ENCODE measurements around the gene CPSF3.
"Not testable (repeated sequence)": the region's sequence is repeated elsewhere in the genome, so short reads cannot be mapped to it uniquely, and the experiment has no call there.

Gene CPSF3

GRCh38 chr2:9397201-9397600 is 26.3 kb upstream of the CPSF3 start:
- DNase-seq: no peak

GRCh38 chr2:9398251-9398650 is 25.2 kb upstream of the CPSF3 start:
- DNase-seq: not testable (repeated sequence)

- DNase-seq: no peak
Observed at GRCh38 chr2:9398881-9399780, 24.3 kb upstream of the CPSF3 start.

GRCh38 chr2:9400268-9401058 is 23.0 kb upstream of the CPSF3 start:
- DNase-seq: no peak

GRCh38 chr2:9401059-9401547 is 22.4 kb upstream of the CPSF3 start:
- no peak for DNase-seq

GRCh38 chr2:9401646-9402371 is 21.6 kb upstream of the CPSF3 start:
- DNase-seq: no peak

GRCh38 chr2:9403924-9404323 is 19.5 kb upstream of the CPSF3 start:
- DNase-seq: no peak

- no peak for DNase-seq
Observed at GRCh38 chr2:9404451-9404850, 19.0 kb upstream of the CPSF3 start.

GRCh38 chr2:9405636-9406035 is 17.8 kb upstream of the CPSF3 start:
- no peak for DNase-seq

GRCh38 chr2:9406529-9407362 is 16.7 kb upstream of the CPSF3 start:
- DNase-seq: no peak

GRCh38 chr2:9407363-9407811 is 16.1 kb upstream of the CPSF3 start:
- DNase-seq: no peak

- no peak for DNase-seq
Observed at GRCh38 chr2:9408641-9409151, 14.8 kb upstream of the CPSF3 start.

GRCh38 chr2:9410108-9410507 is 13.3 kb upstream of the CPSF3 start:
- DNase-seq: no peak

- no peak for DNase-seq
Observed at GRCh38 chr2:9412781-9413180, 10.7 kb upstream of the CPSF3 start.

GRCh38 chr2:9415516-9416169 is 7.8 kb upstream of the CPSF3 start:
- DNase-seq: no peak

GRCh38 chr2:9416267-9416961 is 7.0 kb upstream of the CPSF3 start:
- DNase-seq: no peak

- no peak for DNase-seq
Observed at GRCh38 chr2:9416962-9417316, 6.5 kb upstream of the CPSF3 start.

- no peak for DNase-seq
Observed at GRCh38 chr2:9417725-9418124, 5.7 kb upstream of the CPSF3 start.

- no peak for DNase-seq
Observed at GRCh38 chr2:9418746-9419145, 4.7 kb upstream of the CPSF3 start.

- DNase-seq: no peak
Observed at GRCh38 chr2:9419541-9419940, 3.9 kb upstream of the CPSF3 start.

GRCh38 chr2:9420495-9420894 is 3.0 kb upstream of the CPSF3 start:
- DNase-seq: no peak

Measured in NCI-H2107 (cell line).